ENCODE results near the gene IQCM.
"Not testable (repeated sequence)": the region's sequence is repeated elsewhere in the genome, so short reads cannot be mapped to it uniquely, and the experiment has no call there.

The IQCM gene

DNA sequence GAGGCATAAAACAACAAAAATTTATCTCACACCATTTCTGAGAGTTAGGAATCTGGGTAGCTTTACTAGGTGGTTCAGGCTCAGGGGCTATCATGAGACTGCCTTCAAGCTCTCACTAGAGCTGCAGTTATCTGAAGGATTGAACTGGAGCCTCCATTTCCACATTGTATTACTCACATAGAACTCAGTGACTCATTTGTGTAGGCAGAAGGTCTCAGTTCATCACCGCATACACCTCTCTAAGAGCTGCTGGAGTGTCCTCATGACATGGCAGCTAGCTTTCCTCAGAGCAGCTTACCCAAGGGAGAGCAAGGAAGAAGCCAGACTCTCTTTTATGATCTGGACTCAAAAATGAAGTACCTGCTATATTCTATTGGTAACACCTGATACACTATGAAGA lies 389.2 kb downstream of the IQCM start:
- no peak for DNase-seq

DNA sequence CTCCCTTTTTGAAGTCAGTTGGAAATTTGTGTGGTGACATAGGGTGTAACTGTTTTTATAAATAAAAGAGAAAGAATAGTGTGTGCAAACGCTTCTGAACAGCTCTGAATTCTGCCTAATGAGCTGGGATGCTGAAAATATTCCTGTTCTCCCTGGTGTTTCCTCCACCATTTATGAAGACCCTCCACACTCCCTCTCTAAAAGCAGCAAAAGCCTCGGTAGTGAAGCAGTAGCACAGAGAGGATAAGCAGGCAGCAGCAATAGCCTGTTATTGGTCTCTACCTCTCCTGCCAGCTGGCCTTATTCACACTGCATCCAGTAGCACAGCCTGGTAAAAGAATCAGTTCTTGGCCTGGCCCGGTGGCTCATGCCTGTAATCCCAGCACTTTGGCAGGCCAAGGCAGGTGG lies 406.1 kb downstream of the IQCM start:
- no peak for DNase-seq

DNA sequence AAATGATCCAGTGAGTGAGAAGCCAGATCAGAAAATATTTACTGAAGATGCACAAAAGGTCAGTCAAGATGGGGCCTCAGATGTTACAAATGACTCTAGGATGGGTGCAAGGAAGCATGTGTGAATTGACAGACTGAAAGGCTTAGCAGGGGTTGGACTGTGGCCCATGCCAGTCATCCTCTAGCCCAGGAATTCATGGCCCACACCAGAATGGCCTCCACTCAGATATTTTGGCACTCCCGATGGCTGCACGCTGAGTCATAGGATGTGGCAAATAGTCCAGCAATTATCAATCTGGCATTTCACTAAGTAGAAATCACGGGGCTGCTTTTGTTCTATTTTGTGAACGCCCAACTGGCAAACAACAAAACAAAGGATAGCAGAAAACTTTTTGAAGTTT lies 406.5 kb downstream of the IQCM start:
- DNase-seq, result no peak

DNA sequence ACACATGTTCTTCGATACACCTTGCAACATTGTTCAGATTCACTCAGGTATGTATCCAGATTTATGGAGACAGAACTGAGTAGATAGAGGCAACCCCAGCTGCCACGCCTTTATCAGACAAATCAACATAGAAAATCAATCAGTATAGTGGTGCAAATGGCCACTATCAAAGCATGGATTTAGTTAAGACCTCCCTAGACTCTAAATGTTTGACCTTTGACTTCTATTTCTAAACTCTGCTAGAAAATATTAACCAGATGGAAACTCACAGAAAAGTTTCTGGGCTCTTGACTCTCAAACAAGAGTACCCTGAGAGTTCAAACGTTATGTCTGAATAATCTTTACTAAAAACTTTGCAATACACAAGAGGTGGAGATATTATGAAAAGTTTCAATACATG lies 411.5 kb downstream of the IQCM start:
- no peak for DNase-seq

DNA sequence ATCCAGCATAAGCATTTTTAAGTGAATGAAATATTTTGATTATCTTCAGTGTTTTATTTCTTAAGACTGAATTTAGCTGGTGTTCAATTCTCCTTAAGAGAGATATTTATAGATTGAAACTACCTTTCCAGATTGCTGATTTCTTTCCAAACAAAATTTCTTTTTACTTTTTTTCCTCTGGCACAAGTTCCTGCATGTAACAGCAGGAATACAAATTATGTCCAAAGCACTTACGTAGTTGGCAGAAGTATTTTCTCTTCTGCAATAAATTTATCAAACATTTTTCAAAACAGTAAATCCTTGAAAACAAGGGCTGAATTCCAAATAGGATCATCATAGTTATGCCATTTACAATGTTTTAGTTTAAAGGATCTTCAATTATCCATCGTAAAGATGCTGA lies 412.6 kb downstream of the IQCM start:
- no peak for DNase-seq

DNA sequence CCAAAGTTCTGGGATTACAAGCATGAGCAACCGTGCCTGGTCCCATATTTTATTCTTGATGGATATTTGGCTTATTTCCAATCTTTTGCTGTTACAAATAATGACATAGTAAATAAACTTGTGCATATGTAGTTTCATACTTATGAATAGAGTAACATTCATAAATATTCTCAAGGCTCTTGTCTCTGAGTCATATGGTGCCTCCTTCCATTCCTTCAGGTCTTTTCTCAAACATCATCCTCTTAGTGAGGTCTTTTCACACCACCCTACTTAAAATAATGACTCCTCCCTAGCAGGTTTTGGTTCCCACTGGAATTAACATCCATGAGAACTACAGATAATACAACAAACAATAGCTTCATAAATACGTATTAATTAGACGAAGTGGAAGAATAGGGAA lies 416.6 kb downstream of the IQCM start:
- DNase-seq, result no peak

DNA sequence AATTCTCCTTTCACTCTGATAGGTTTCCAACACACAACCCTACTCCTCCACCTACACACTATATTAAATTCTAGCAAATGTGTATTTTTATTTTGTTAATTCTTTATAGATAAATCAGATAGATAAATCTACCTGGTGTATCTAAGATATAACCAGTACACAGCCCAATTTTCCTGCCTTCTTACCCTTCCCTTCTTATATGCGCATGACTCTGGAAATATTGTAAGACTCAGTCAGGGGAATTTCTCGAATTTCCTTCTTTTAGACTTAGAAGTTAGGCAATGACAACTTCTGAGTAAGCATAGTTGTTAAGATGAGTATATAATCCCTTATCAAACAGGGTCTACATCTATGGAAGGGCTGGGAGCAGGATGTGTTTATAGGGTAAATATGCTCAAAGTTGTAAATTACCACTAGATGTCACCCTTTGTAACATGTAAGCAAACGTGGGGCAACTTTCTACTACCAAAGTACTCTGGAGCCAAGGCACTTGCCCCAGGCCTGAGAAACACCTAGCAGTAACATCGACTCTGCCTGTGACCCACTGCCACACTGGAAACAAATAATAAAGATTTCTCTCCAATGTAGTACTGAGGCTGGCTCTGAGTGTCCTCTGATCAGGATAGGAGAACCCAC lies 444.7 kb downstream of the IQCM start:
- DNase-seq, result peak; percentile 12

DNA sequence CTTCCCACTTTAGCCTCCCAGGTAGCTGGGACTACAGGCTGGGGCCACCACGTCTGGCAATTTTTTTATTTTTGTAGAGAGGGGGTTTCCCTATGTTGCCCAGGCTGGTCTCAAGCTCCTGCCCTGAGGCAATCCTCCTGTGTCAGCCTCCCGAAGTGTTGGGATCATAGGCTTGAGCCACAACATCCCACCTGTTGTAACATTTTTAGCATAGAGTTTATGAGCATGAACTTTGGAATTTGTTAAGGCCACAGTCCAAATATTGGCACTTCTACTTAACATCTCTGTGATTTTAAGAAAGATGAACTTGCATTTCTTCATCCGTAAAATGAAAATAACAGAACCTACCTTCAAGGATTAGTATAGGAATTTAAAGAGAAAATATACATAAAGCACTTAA lies 445.6 kb downstream of the IQCM start:
- DNase-seq, result no peak

DNA sequence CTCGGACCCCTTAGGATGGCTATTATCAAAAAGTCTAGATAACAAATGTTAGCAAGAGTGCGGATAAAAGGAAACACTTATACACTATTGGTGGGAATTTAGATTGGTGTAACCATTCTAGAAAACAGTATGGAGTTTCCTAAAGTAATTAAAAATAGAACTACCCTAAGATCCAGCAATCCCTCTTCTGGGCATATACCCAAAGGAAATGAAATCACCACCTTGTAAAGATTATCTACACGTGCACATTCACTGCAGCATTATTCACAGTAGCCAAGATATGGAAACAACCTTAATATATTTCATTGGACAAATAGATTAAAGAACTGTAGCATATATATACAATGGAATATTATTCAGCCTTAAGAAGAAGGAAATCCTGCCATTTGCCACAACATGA lies 462.4 kb downstream of the IQCM start:
- no peak for DNase-seq

DNA sequence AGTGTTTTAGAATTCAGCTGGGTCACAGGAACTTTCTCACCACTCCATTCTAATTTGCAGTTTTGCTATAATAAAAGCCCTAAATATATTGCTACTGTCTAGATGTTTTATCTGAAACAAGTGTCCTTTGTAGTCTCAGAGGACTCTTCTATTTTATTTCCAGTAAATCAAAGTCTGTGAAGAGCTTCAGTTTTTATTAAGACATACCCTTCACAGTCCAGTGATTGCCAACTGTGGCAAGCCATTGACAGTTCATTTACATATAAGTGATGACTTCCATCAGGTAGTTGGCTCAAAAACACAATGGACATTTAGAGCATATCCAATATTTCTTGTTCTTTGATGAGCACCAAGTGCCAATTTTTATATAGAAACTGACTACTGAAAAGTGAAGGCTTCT lies 466.1 kb downstream of the IQCM start:
- no peak for DNase-seq

DNA sequence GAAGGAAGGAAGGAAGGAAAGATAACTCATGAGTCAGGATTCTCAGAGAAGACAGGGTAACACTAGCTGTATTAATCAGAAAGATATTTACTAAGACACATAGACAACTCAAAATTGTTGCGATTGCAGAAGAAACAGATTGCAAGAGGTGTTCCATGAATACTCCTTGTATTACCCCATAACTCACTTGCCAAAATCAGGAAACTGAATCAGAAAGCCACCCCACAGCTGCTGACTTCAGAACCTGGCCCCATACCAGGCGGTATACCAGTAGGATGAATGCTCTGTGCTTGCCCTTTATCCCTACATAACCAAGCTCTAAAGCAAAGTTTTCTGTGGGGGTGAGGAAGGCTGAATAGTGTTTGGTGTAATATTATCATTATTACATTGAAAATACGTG lies 468.5 kb downstream of the IQCM start:
- no peak for DNase-seq

DNA sequence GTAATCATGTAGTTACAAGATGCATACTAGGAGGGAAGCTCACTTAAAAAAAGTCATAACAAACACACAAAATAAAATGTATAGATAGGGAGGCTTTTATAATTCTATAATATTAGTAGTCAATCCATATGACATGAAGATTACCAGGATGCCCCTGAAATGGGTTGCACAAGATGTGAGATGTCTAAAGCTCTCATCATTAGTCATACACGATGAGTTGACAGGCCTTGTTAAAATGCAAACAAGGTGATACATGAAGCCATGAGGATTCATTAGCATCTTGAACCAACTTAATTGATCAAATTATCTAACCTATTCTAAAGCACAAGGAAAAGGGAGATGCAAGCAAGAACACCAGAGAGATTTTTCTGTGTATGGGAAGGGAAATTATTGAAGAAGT lies 470.2 kb downstream of the IQCM start:
- DNase-seq, result no peak

DNA sequence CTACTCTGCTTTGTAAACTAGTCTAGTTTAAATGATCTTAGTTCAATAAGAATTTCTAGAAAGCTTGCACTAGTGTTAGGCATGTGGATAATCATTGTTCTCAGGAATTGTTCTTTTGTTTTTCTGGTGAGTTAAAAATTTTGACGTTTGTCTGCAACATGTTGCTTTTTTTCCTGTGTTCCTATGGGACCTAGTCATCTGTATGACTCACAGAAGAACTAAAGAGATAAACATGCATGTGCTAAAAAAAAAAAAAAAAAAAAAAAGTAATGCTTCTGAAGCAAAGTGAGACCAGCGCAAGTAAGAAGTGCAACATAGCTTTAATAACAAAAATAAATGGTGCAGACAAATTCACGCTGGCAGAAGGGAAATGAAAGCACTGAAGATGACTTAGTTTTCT lies 471.2 kb downstream of the IQCM start:
- DNase-seq, result no peak

DNA sequence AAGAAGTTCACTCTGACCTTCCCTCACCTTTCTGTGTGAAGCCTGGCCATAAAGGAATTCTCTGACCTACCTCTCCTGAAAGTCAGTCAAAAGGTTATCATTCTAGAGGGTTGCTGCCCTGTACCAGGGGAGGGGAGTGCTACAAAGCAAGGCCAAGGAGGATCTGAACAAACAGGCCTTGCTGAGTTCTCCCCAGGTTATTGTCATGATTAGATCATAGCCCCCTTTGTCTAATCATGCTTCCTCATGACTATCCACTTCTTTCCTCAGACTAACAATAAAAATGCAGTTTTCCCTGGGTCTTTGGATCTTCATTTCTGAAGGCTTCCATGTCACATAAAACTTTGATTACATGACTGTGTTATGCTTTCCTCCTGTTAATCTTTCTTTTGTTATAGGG lies 472.0 kb downstream of the IQCM start:
- DNase-seq, result no peak

DNA sequence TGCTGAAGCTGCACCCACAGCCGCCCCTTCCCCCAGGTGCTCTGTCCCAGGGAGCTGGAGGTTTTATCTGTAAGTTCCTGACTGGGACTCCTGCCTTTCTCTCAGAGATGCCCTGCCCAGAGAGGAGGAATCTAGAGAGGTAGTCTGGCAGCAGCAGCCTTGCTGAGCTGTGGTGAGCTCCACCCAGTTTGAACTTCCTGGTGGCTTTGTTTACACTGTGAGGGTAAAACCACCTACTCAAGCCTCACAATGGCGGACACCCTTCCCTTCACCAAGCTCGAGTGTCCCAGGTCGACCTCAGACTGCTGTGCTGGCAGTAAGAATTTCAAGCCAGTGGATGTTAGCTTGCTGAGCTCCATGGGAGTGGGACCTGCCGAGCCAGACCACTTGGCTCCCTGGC lies 474.5 kb downstream of the IQCM start:
- not testable (repeated sequence) for DNase-seq

DNA sequence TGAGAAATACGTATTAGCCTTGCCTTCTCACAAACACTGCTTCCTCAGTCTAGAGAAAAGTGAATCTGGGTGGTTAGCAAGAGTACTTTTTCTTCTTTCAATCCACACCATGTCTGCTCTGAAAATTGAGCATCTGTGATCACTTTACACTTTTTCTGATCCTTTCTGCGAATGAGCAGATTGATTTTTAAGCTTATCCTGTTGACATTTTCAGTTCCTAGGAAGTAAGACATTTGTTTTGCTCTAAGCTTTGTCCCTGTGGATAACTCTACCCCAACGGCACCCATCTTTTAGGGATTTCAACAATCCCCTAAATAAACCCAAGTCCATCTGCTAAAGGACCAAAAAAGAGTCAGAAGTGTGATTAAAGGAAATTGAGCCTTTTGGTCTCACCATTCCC lies 487.5 kb downstream of the IQCM start:
- no peak for DNase-seq

DNA sequence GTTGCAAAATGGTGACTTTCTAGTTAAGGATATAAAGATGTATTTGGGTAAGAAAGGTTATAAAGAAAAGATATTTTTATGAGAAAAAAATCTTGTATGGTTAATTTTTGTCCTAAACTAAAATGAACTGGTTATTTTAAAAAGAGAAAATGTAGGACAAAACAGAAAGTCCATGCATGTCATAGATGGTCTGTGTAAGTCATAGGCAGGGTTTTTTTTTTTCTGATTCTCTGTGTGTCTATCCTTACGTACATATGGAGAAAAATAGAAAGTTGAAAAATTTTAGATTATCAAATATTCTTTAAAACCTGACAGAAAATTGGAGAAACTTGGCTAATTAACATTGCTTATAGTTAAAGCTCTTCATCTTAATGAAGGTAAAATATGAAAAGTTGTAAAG lies 493.4 kb downstream of the IQCM start:
- peak; percentile 3 for DNase-seq

DNA sequence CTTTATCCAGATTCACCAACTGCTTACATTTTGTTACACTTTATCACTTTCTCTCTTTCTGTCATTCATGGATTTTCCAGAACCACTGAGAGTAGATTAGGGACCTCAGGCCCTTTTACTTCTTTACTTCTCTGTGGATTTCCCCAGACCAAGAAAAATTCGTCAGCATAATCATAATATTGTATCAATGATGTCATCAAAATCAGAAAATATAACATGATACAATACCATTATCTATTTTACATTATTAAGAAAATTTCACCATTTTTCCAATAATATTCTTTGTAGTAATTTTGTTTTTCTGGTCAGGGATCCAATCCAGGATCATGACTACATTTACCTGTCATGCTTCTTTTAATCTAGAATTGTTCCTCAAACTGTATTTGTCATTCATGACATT lies 494.2 kb downstream of the IQCM start:
- no peak for DNase-seq

DNA sequence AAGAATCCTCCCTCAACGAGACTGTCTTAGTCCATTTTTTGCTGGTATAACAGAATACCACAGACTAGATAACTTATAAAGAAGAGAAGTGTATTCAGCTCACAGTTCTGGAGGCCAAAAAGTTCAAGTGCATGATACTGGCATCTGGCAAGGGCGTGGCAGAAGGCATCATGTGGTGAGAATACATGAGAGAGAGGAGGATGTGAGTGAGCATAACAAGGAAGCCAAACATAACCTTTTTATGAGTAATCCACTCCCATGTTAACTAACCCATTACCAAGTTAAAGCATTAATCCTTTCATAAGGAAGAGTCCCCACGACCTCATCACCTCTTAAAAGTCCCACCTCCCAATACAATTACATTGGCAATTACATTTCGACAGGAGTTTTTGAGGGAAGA lies 504.6 kb downstream of the IQCM start:
- no peak for DNase-seq

DNA sequence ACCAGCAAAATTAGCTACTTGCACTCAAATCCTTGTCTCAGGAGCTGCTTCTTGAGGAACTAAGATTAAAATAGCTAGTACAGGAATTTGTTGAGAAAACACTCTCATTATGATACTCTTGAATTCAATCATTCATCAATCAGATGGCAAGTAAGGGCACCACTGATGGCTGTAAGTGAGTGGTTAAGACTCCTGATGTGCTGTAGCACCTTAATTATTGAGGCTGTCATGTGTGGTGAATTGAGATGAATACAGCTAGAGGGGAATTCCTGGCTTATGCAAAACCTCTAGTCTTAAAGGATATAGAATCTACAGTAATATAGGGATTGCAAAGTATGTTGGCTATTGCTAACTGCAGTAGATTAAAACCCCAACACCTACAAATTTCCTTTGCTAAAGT lies 509.1 kb downstream of the IQCM start:
- no peak for DNase-seq
